SU-DHL-6 (cell line): Measurements from ENCODE around the gene CNTNAP1.

Experiments
- H2AFZ ChIP-seq: fragments of 200-600 bp; sonication (generic); 2 replicates; pipeline ENCODE4 v1.6.1; 2014; ENCODE audit warnings: low read depth, mild to moderate bottlenecking, moderate library complexity, mixed read lengths, antibody characterized with exemption, low read length; ENCODE audit not compliant: severe bottlenecking
- H3F3A ChIP-seq: fragments of 200-600 bp; shearing (Covaris generic); 2 replicates; pipeline ENCODE4 v1.6.0; 2016; ENCODE audit warnings: antibody characterized with exemption, mild to moderate bottlenecking; ENCODE audit not compliant: insufficient read depth
- H3K27ac ChIP-seq: fragments of 200-600 bp; sonication (generic); 2 replicates; pipeline ENCODE4 v1.5.1; 2016; ENCODE audit warnings: low read depth, mild to moderate bottlenecking, low read length, moderate library complexity, mixed read lengths
- H3K27me3 ChIP-seq: fragments of 200-600 bp; sonication (generic), shearing (Covaris generic); 2 replicates; pipeline ENCODE4 v1.6.0; 2014; ENCODE audit warnings: mild to moderate bottlenecking, low read length
- H3K36me3 ChIP-seq: fragments of 200-600 bp; sonication (generic); 2 replicates; pipeline ENCODE4 v1.6.1; 2014; ENCODE audit warnings: mild to moderate bottlenecking, low read length, mixed read lengths
- H3K4me2 ChIP-seq: fragments of 300-600, 200-600 bp; shearing (Covaris generic), sonication (generic); 2 replicates; pipeline ENCODE4 v1.6.0; 2014; ENCODE audit warnings: low read length, low read depth, mild to moderate bottlenecking; ENCODE audit not compliant: poor library complexity, severe bottlenecking
- H3K4me3 ChIP-seq: fragments of 200-600 bp; sonication (generic); 2 replicates; pipeline ENCODE4 v1.5.1; 2014; ENCODE audit warnings: antibody characterized with exemption, low read length, mild to moderate bottlenecking, mixed read lengths; ENCODE audit not compliant: insufficient read depth, poor library complexity, severe bottlenecking
- H3K79me2 ChIP-seq: fragments of 200-600 bp; sonication (generic); 2 replicates; pipeline ENCODE4 v1.6.1; 2014; ENCODE audit warnings: mild to moderate bottlenecking, low read length, moderate library complexity; ENCODE audit not compliant: insufficient read depth
- H3K9ac ChIP-seq: fragments of 200-600 bp; sonication (generic); 2 replicates; pipeline ENCODE4 v1.7.0; 2014; ENCODE audit warnings: mild to moderate bottlenecking, low read length
- H3K9me2 ChIP-seq: fragments of 200-600 bp; sonication (generic); replicated peaks from 2 replicates; pipeline ENCODE4 v1.6.1; 2014; ENCODE audit warnings: low read length; ENCODE audit not compliant: insufficient read depth
- H3K9me3 ChIP-seq: fragments of 200-600 bp; sonication (generic); 2 replicates; pipeline ENCODE4 v1.6.1; 2014; ENCODE audit warnings: low read length, mixed read lengths; ENCODE audit not compliant: insufficient read depth
- H4K20me1 ChIP-seq: fragments of 200-600 bp; sonication (generic); 2 replicates; pipeline ENCODE4 v1.6.1; 2014; ENCODE audit warnings: low read depth, mild to moderate bottlenecking, antibody characterized with exemption, low read length, moderate library complexity, mixed read lengths
- CTCF ChIP-seq: fragments of 200-600 bp; sonication (generic); IDR thresholded peaks from one replicate; pipeline ENCODE4 v1.5.1; 2017; ENCODE audit warnings: antibody characterized with exemption, mild to moderate bottlenecking, low read length, moderate library complexity; ENCODE audit not compliant: insufficient read depth, poor library complexity, severe bottlenecking
- EZH2phosphoT487 ChIP-seq: fragments of 200-600 bp; sonication (generic), shearing (Covaris generic); conservative IDR thresholded peaks from 2 replicates; pipeline ENCODE4 v1.6.1; 2018; ENCODE audit warnings: mild to moderate bottlenecking, antibody characterized with exemption, low read length, moderate library complexity, mixed read lengths

CNTNAP1 gene

GRCh38 chr17:42700586-42701289 lies 18.4 kb downstream of the CNTNAP1 start:
- Histone ChIP-seq H3K9me3 (no peaks in the 10 kb centered on the region), H3K79me2 (no peaks in the 10 kb centered on the region), H3K9me2 (no peaks in the 10 kb centered on the region), H3K9ac (no peak overlapping the region), H3K27ac (no peak overlapping the region), H4K20me1 (no peaks in the 10 kb centered on the region), H3F3A (no peaks in the 10 kb centered on the region), H3K4me2 (no peak overlapping the region), H3K36me3 (peaks cover 4% of the 10 kb centered on the region; the same call in 1 of the 2 replicates), H3K27me3 (no peaks in the 10 kb centered on the region), H3K4me3 (no peak overlapping the region), H2AFZ (no peak overlapping the region)
- no peak for TF ChIP-seq EZH2phosphoT487
- no peak for TF ChIP-seq CTCF

DNA sequence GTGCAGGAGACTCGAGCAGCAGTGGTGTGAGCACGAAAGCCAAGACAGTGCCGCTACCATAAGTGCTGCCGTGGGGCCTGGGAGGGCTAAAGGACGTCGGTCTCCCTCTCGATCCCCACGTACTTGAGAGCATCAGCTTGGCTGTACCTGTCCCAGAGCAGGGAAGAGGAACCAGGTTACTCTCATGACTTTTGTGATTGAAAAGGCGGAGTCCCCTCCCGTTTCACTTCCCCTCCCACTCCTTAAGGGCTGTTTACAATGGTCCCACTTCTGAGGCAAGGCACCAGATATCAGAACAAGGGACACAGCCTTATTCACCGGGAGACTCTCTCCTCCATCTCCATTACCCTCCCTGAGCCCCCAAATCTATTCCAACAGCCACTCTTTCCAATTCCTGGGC lies 20.1 kb downstream of the CNTNAP1 start:
- H4K20me1 ChIP-seq, result no peaks in the 10 kb centered on the region
- H3K27me3 ChIP-seq, result no peaks in the 10 kb centered on the region
- H3K4me3 ChIP-seq, result no peak overlapping the region
- TF ChIP-seq EZH2phosphoT487, result no peak
- no peak for TF ChIP-seq CTCF
- no peaks in the 10 kb centered on the region for H3K79me2 ChIP-seq
- H3K9ac ChIP-seq, result no peak overlapping the region
- H3K4me2 ChIP-seq, result no peak overlapping the region
- no peak overlapping the region for H3K27ac ChIP-seq
- H3K36me3 ChIP-seq, result peaks cover 7% of the 10 kb centered on the region; the same call in 1 of the 2 replicates
- no peak overlapping the region for H2AFZ ChIP-seq
- no peaks in the 10 kb centered on the region for H3F3A ChIP-seq
- no peaks in the 10 kb centered on the region for H3K9me3 ChIP-seq
- no peaks in the 10 kb centered on the region for H3K9me2 ChIP-seq

DNA sequence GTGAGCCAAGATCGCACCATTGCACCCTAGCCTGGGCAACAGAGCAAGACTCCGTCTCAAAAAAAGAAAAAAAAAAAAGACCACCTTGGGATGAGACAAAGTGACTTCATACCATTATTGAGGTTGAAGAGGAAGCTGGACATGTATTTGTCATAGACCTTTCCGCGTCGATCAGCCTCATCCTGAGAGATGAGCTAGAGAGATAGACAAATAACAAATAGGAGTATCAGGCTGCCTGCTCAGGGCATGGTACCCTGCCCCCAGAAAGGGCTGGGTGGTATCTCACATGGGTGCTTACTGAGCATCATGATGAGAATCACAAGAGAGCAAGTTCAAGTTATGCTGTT lies 22.1 kb downstream of the CNTNAP1 start:
- no peak for TF ChIP-seq EZH2phosphoT487
- TF ChIP-seq CTCF, result no peak
- no peaks in the 10 kb centered on the region for H3K79me2 ChIP-seq
- peaks cover 7% of the 10 kb centered on the region; the same call in 1 of the 2 replicates for H3K36me3 ChIP-seq
- H3K9me2 ChIP-seq, result no peaks in the 10 kb centered on the region
- no peak overlapping the region for H3K4me2 ChIP-seq
- H3K27ac ChIP-seq, result no peak overlapping the region; the same call in 1 of the 2 replicates
- H4K20me1 ChIP-seq, result no peaks in the 10 kb centered on the region
- no peaks in the 10 kb centered on the region for H3K27me3 ChIP-seq
- H3K9me3 ChIP-seq, result no peaks in the 10 kb centered on the region
- no peak overlapping the region for H2AFZ ChIP-seq
- no peak overlapping the region for H3K9ac ChIP-seq
- H3K4me3 ChIP-seq, result no peak overlapping the region
- no peaks in the 10 kb centered on the region for H3F3A ChIP-seq
